GM12878 (cell line): ENCODE data around the gene ZFTA. TPM values are rescaled to one million over a fixed set of nuclear protein-coding genes. Genes with fewer than 3 reads are reported as not detected.

Experiments
- ATAC-seq: fragments of 200-7000 bp; cut with Tn5 transposase; 3 replicates; pipeline ENCODE4 v1.9.1; 2020; ENCODE audit warnings: mild to moderate bottlenecking, moderate library complexity
- BruUV-seq: library from RNA; stranded (reverse); fragments of 400-500 nt; replicated peaks from 2 replicates; lab custom pipeline; 2021; lab: Mats Ljungman, UMichigan
- CTCF ChIA-PET: fragments of 300-600 bp; sonication (Branson Sonifier 250); formaldehyde crosslinking; extraction: SDS; loops from one replicate; lab custom pipeline; 2021; ENCODE audit warnings: inconsistent platforms; lab: Yijun Ruan, JAX
- POLR2A ChIA-PET: fragments of 350-600 bp; formaldehyde crosslinking; extraction: SDS; loops from one replicate; lab custom pipeline; 2021; ENCODE audit warnings: inconsistent platforms; lab: Charles Lee
- RAD21 ChIA-PET: fragments of 300-600 bp; sonication (Branson Sonifier 250); formaldehyde crosslinking; loops from one replicate; lab custom pipeline; 2023; ENCODE audit warnings: antibody characterized with exemption; ENCODE audit not compliant: unreplicated experiment; lab: Charles Lee
- SMC1A ChIA-PET: fragments of 300-600 bp; sonication (Branson Sonifier 250); formaldehyde crosslinking; loops from one replicate; lab custom pipeline; 2023; ENCODE audit not compliant: unreplicated experiment, uncharacterized antibody; lab: Charles Lee
- DNase-seq: peaks from one replicate; pipeline ENCODE4 v3.0.0-alpha.2; 2011; ENCODE audit warnings: low read depth, low spot score
- FAIRE-seq: peaks from 3 replicates; lab custom pipeline; 2011; peaks lifted over from hg19 to GRCh38; lab: Jason Lieb, UNC
- H2AFZ ChIP-seq: 2 replicates; pipeline ENCODE4 v1.6.0; 2011; ENCODE audit warnings: low read depth, low read length, control low read depth; ENCODE audit not compliant: control insufficient read depth
- H3K27ac ChIP-seq: 2 replicates; pipeline ENCODE4 v1.5.1; 2011; ENCODE audit warnings: control low read depth; ENCODE audit not compliant: control insufficient read depth, insufficient read depth
- H3K27me3 ChIP-seq, 2 experiments: replicated peaks in 1 of 2; 2 replicates each; pipeline versions ENCODE4 v1.6.0 to v1.6.1; 2011; ENCODE audit warnings: low read length in 1 of 2; ENCODE audit not compliant: control insufficient read depth in 2 of 2, insufficient read depth in 2 of 2
- H3K36me3 ChIP-seq, 2 experiments: 2 replicates each; pipeline ENCODE4 v1.5.1; 2011; ENCODE audit warnings: low read length in 1 of 2; ENCODE audit not compliant: control insufficient read depth in 2 of 2, insufficient read depth in 2 of 2
- H3K4me1 ChIP-seq: 2 replicates; pipeline ENCODE4 v1.6.1; 2011; ENCODE audit warnings: mild to moderate bottlenecking, low read length, moderate library complexity, mixed read lengths; ENCODE audit not compliant: control insufficient read depth, insufficient read depth
- H3K4me2 ChIP-seq: 2 replicates; pipeline ENCODE4 v1.6.0; 2011; ENCODE audit warnings: control low read depth; ENCODE audit not compliant: control insufficient read depth, insufficient read depth
- H3K4me3 ChIP-seq: fragments of 200-600 bp; sonication (generic); 2 replicates; pipeline ENCODE4 v1.5.1; 2016
- H3K79me2 ChIP-seq: 2 replicates; pipeline ENCODE4 v1.6.0; 2011; ENCODE audit warnings: low read length; ENCODE audit not compliant: control insufficient read depth, insufficient read depth
- H3K9ac ChIP-seq: 2 replicates; pipeline ENCODE4 v1.8.0; 2011; ENCODE audit warnings: low read length, control low read depth, mixed read lengths; ENCODE audit not compliant: control insufficient read depth, insufficient read depth
- H3K9me3 ChIP-seq: replicated peaks from 3 replicates; pipeline ENCODE4 v1.5.1; 2011; ENCODE audit warnings: mild to moderate bottlenecking, low read length; ENCODE audit not compliant: control insufficient read depth, insufficient read depth
- H4K20me1 ChIP-seq: 2 replicates; pipeline ENCODE4 v1.6.0; 2011; ENCODE audit not compliant: control insufficient read depth, insufficient read depth
- ATF7 ChIP-seq: fragments of 450-650 bp; IDR thresholded peaks from 2 replicates; pipeline ENCODE4 v1.6.1; 2016; ENCODE audit warnings: low read depth, mild to moderate bottlenecking
- BMI1 ChIP-seq: fragments of 450-650 bp; IDR thresholded peaks from 2 replicates; pipeline ENCODE4 v1.6.1; 2016; ENCODE audit warnings: mild to moderate bottlenecking, moderate library complexity, borderline replicate concordance
- FOXM1 ChIP-seq: IDR thresholded peaks from 2 replicates; pipeline ENCODE4 v1.6.1; 2012; ENCODE audit warnings: low read depth, mild to moderate bottlenecking, inconsistent platforms, low read length, moderate library complexity
- HDAC2 ChIP-seq: fragments of 200-600 bp; sonication (generic); IDR thresholded peaks from 2 replicates; pipeline ENCODE4 v1.6.1; 2017
- IKZF1 ChIP-seq: fragments of 450-650 bp; conservative IDR thresholded peaks from 2 replicates; pipeline ENCODE4 v1.6.1; 2017; ENCODE audit warnings: antibody characterized with exemption, mild to moderate bottlenecking
- IRF4 ChIP-seq: IDR thresholded peaks from 2 replicates; pipeline ENCODE4 v1.6.1; 2011; ENCODE audit warnings: low read depth, low read length
- IRF5 ChIP-seq: fragments of 450-650 bp; IDR thresholded peaks from 2 replicates; pipeline ENCODE4 v1.6.1; 2017; ENCODE audit warnings: borderline replicate concordance
- NBN ChIP-seq: fragments of 450-650 bp; IDR thresholded peaks from 2 replicates; pipeline ENCODE4 v1.6.1; 2016
- PBX3 ChIP-seq: IDR thresholded peaks from 2 replicates; pipeline ENCODE4 v1.6.1; 2011; ENCODE audit warnings: mild to moderate bottlenecking, low read depth, low read length, moderate library complexity; ENCODE audit not compliant: insufficient replicate concordance
- ZNF217 ChIP-seq: fragments of 450-650 bp; IDR thresholded peaks from 2 replicates; pipeline ENCODE4 v1.6.1; 2017; ENCODE audit warnings: antibody characterized with exemption, mild to moderate bottlenecking
- ZNF384 ChIP-seq: IDR thresholded peaks from 2 replicates; pipeline ENCODE4 v1.6.1; 2012; ENCODE audit warnings: low read depth, mild to moderate bottlenecking, low read length, improper control_type of control experiment, borderline replicate concordance
- ZZZ3 ChIP-seq: IDR thresholded peaks from 2 replicates; pipeline ENCODE4 v1.6.1; 2011; ENCODE audit warnings: low read depth; ENCODE audit not compliant: control insufficient read depth, insufficient read length
- WGBS: methylation state at CpG from one replicate; pipeline ENCODE4 v1.1.6; 2016; ENCODE audit warnings: low lambda C conversion rate; ENCODE audit not compliant: insufficient replicate concordance, insufficient coverage; ENCODE audit errors: missing lambda C conversion rate; 5-methylcytosine and 5-hydroxymethylcytosine counted together
- in situ Hi-C: fragments of 300-500 bp; cut with MboI; formaldehyde crosslinking; loops from 9 replicates; pipeline ENCODE4 v1.14.3; 2018; ENCODE audit warnings: mixed read lengths
- intact Hi-C: fragments of 100-400 bp; cut with micrococcal nuclease; formaldehyde crosslinking; loops from one replicate; pipeline ENCODE4 v1.14.2; 2022; ENCODE audit not compliant: unreplicated experiment
- polyA plus RNA-seq, 11 experiments: library from polyadenylated mRNA; depleted of rRNA in 4 of 11; unstranded in 6 of 11; stranded (reverse) in 5 of 11; fragments of >200 nt; fragmentation: Nextera tagmentation in 4 of 11; fragmentation: Illumina TruSeq in 1 of 11; extraction: Ambion mirVana in 4 of 11; extraction: Trizol in 1 of 11; gene quantifications; 1 replicate in 1 of 11; 2 replicates in 10 of 11; pipeline versions ENCODE4 v1.2.1 to v1.2.3, GENCODE V29; 2011 to 2016; ENCODE audit warnings: inconsistent platforms in 2 of 11, missing spikeins in 2 of 11, low read depth in 1 of 11
- total RNA-seq, 4 experiments: library from RNA; depleted of rRNA in 3 of 4; stranded (reverse); fragments of >200 nt in 3 of 4; fragmentation: Illumina TruSeq in 1 of 4; extraction: Trizol in 1 of 4; gene quantifications; 2 replicates each; pipeline versions ENCODE4 v1.2.1 to v1.2.3, GENCODE V29; 2013 to 2021

ZFTA gene
- total and polyA plus RNA-seq, 10 of the 15 experiments (the other 5 are each of a cell fraction or from before 2014, with no cell fraction given) = 0.39 to 7.9 (median 2.2) TPM

- no TSS peak for BruUV-seq
- Histone ChIP-seq H3K4me1 (no peaks in the 10 kb centered on the region), H3K27me3 (no peaks in the 10 kb centered on the region), H3K4me3 (no peak overlapping the region), H3K27ac (no peak overlapping the region), H4K20me1 (no peaks in the 10 kb centered on the region), H3K9me3 (no peaks in the 10 kb centered on the region), H3K36me3 (no peaks in the 10 kb centered on the region), H3K79me2 (no peaks in the 10 kb centered on the region), H2AFZ (no peak overlapping the region), H3K9ac (no peak overlapping the region), H3K4me2 (no peak overlapping the region)
- POLR2A ChIA-PET = no interaction called here
- WGBS = 63% methylated on average over 4 of the region's 7 CpGs
- CTCF ChIA-PET = interaction anchor here (0.9 to 1.6 kb wide), 2 partner anchors 21 to 24 kb away, joined by 3 to 4 read pairs; no protein-coding TSS in a partner anchor
- no peak for ATAC-seq
- DNase-seq = no peak
- SMC1A ChIA-PET = no interaction called here
- RAD21 ChIA-PET = no interaction called here
- in situ Hi-C loops = no loop called here
- intact Hi-C loops = no loop called here
- TF ChIP-seq PBX3 (no peak), ZNF384 (no peak), ZZZ3 (no peak), HDAC2 (no peak), NBN (no peak), IRF5 (no peak), BMI1 (no peak), ZNF217 (no peak), ATF7 (no peak), IKZF1 (no peak), FOXM1 (no peak), IRF4 (no peak)
- TF ChIP-seq, all 136 proteins: peak for 0
- no peak for FAIRE-seq
Observed at GRCh38 chr11:63783925-63784592, 15.5 kb upstream of the ZFTA start.
